DOHH2 (cell line): ENCODE measurements around the gene SCYGR7.

ENCODE experiments used
- CTCF ChIP-seq: fragments of 200-600 bp; sonication (generic); IDR thresholded peaks from one replicate; pipeline ENCODE4 v1.5.1; 2014; ENCODE audit warnings: antibody characterized with exemption, mild to moderate bottlenecking, low read depth, low read length; ENCODE audit not compliant: poor library complexity, severe bottlenecking
- EZH2phosphoT487 ChIP-seq: fragments of 200-600 bp; sonication (generic); IDR thresholded peaks from 2 replicates; pipeline ENCODE4 v1.6.1; 2017; ENCODE audit warnings: borderline replicate concordance, mild to moderate bottlenecking, antibody characterized with exemption, low read length, moderate library complexity, mixed read lengths

GRCh38 chr2:227759411-227760118, 31.4 kb downstream of the SCYGR7 start:
- TF ChIP-seq CTCF (no peak), EZH2phosphoT487 (no peak)
